ENCODE results near the gene ATG101. TPM values are rescaled to one million over a fixed set of nuclear protein-coding genes. Genes with fewer than 3 reads are reported as not detected.

ATG101 gene
- total and polyA plus RNA-seq, 11 donors = 18.9 to 108 (median 24.1) TPM

GRCh38 chr12:52057638-52058576 lies 11.9 kb upstream of the ATG101 start:
- 89 to 95% (median 91%) methylated on average over 13 to 14 of the region's 14 CpGs for WGBS, 4 donors
- Histone ChIP-seq H3K4me3 (peak overlapping the region in 1 of 12 donors; percentile 11), H3K27me3 (no peaks in the 10 kb centered on the region), H3K36me3 (peaks cover 7 to 66% (median 59%) of the 10 kb centered on the region in 9 donors), H3K9me3 (no peaks in the 10 kb centered on the region), H3K4me1 (peaks cover under 1 to 43% (median 12%) of the 10 kb centered on the region in 12 donors), H3K27ac (peak overlapping the region in 2 of 12 donors; percentile 35 to 98)
- DNase-seq (peak in 1 of 5 donors; percentile 16), ATAC-seq (no peak)
- intact Hi-C loops (cut with DNase I) = no loop called here
- TF ChIP-seq, protein P1, sequence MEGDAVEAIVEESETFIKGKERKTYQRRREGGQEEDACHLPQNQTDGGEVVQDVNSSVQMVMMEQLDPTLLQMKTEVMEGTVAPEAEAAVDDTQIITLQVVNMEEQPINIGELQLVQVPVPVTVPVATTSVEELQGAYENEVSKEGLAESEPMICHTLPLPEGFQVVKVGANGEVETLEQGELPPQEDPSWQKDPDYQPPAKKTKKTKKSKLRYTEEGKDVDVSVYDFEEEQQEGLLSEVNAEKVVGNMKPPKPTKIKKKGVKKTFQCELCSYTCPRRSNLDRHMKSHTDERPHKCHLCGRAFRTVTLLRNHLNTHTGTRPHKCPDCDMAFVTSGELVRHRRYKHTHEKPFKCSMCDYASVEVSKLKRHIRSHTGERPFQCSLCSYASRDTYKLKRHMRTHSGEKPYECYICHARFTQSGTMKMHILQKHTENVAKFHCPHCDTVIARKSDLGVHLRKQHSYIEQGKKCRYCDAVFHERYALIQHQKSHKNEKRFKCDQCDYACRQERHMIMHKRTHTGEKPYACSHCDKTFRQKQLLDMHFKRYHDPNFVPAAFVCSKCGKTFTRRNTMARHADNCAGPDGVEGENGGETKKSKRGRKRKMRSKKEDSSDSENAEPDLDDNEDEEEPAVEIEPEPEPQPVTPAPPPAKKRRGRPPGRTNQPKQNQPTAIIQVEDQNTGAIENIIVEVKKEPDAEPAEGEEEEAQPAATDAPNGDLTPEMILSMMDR (IDR thresholded peaks at IDR 0.05) = no peak
- TF ChIP-seq POLR2A (IDR thresholded peaks at IDR 0.05) = no peak

DNA sequence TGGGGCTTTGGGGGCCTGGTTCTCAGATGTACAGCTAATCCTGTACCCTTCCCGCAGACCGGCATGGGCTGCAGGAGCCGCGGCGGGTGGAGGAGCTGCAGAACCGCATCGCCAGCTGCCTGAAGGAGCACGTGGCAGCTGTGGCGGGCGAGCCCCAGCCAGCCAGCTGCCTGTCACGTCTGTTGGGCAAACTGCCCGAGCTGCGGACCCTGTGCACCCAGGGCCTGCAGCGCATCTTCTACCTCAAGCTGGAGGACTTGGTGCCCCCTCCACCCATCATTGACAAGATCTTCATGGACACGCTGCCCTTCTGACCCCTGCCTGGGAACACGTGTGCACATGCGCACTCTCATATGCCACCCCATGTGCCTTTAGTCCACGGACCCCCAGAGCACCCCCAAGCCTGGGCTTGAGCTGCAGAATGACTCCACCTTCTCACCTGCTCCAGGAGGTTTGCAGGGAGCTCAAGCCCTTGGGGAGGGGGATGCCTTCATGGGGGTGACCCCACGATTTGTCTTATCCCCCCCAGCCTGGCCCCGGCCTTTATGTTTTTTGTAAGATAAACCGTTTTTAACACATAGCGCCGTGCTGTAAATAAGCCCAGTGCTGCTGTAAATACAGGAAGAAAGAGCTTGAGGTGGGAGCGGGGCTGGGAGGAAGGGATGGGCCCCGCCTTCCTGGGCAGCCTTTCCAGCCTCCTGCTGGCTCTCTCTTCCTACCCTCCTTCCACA lies 11.0 kb upstream of the ATG101 start:
- intact Hi-C loops (cut with DNase I) = no loop called here
- H3K27ac ChIP-seq = peak overlapping the region in 2 of 12 donors; percentile 35 to 98
- H3K4me1 ChIP-seq = peaks cover 0 to 43% (median 18%) of the 10 kb centered on the region in 12 donors
- H3K4me3 ChIP-seq = no peak overlapping the region
- H3K9me3 ChIP-seq = no peaks in the 10 kb centered on the region
- WGBS, 4 donors = 71 to 80% (median 79%) methylated on average over 21 to 25 of the region's 25 CpGs
- ATAC-seq = peak in 1 of 4 donors; percentile 0
- DNase-seq = peak in 3 of 5 donors; percentile 26 to 68 (median 52)
- H3K36me3 ChIP-seq = peaks cover 7 to 63% (median 56%) of the 10 kb centered on the region in 9 donors
- no peaks in the 10 kb centered on the region for H3K27me3 ChIP-seq
- TF ChIP-seq, protein P1 (IDR thresholded peaks at IDR 0.05) = no peak
- TF ChIP-seq POLR2A (IDR thresholded peaks at IDR 0.05) = no peak

- peaks cover 0 to 38% (median 18%) of the 10 kb centered on the region in 12 donors for H3K4me1 ChIP-seq
- intact Hi-C loops (cut with DNase I) = no loop called here
- no peak overlapping the region for H3K4me3 ChIP-seq
- DNase-seq (peak in 1 of 5 donors; percentile 50), ATAC-seq (peak in 3 of 4 donors; percentile 2 to 7 (median 4))
- peak overlapping the region in 1 of 12 donors; percentile 50 for H3K27ac ChIP-seq
- no peak for TF ChIP-seq POLR2A (IDR thresholded peaks at IDR 0.05)
- TF ChIP-seq, protein P1 (IDR thresholded peaks at IDR 0.05) = no peak
- peaks cover 6 to 53% (median 46%) of the 10 kb centered on the region in 9 donors for H3K36me3 ChIP-seq
- 84 to 88% (median 85%) methylated on average over 10 to 12 of the region's 12 CpGs for whole genome bisulfite sequencing, 4 donors
- H3K9me3 ChIP-seq = no peaks in the 10 kb centered on the region
- H3K27me3 ChIP-seq = no peaks in the 10 kb centered on the region
Measured at GRCh38 chr12:52059582-52060497, 9.9 kb upstream of the ATG101 start.
